Retinal pigment epithelial cell (primary cell): Measurements from ENCODE around the gene ZNF683.

ENCODE experiments used
- DNase-seq: peaks from one replicate; pipeline ENCODE4 v3.0.0-alpha.2; 2010; ENCODE audit warnings: low read depth
- H3K4me3 ChIP-seq: 2 replicates; pipeline ENCODE4 v1.5.1; 2011; ENCODE audit warnings: mild to moderate bottlenecking, low read length, control low read depth, moderate library complexity
- TF ChIP-seq, protein P1 (sequence below): conservative IDR thresholded peaks from 2 replicates; pipeline ENCODE4 v1.5.1; 2011; ENCODE audit warnings: low read depth, low read length, control low read depth, inconsistent platforms

The ZNF683 gene

DNA sequence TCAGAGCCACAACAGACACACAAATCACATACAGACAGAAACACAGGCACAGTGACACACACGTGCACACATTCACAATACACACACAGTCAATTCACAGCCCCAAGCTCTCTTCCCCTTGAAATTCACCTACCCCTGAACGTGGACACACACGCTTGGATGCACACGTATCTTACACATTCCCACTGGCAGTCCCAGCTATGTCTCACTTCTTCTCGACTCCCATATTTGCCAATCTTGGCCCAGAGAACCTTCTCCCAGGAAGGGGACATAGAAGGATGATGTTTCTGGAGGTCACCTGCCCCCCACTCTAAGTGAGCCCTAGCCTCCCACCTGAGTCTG lies 20.2 kb downstream of the ZNF683 start:
- TF ChIP-seq, protein P1, sequence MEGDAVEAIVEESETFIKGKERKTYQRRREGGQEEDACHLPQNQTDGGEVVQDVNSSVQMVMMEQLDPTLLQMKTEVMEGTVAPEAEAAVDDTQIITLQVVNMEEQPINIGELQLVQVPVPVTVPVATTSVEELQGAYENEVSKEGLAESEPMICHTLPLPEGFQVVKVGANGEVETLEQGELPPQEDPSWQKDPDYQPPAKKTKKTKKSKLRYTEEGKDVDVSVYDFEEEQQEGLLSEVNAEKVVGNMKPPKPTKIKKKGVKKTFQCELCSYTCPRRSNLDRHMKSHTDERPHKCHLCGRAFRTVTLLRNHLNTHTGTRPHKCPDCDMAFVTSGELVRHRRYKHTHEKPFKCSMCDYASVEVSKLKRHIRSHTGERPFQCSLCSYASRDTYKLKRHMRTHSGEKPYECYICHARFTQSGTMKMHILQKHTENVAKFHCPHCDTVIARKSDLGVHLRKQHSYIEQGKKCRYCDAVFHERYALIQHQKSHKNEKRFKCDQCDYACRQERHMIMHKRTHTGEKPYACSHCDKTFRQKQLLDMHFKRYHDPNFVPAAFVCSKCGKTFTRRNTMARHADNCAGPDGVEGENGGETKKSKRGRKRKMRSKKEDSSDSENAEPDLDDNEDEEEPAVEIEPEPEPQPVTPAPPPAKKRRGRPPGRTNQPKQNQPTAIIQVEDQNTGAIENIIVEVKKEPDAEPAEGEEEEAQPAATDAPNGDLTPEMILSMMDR = no peak
- no peak overlapping the region for H3K4me3 ChIP-seq
- no peak for DNase-seq

- H3K4me3 ChIP-seq = no peak overlapping the region
- DNase-seq = no peak
- TF ChIP-seq, protein P1 = no peak
Observed at GRCh38 chr1:26351590-26352337, 20.8 kb downstream of the ZNF683 start.

DNA sequence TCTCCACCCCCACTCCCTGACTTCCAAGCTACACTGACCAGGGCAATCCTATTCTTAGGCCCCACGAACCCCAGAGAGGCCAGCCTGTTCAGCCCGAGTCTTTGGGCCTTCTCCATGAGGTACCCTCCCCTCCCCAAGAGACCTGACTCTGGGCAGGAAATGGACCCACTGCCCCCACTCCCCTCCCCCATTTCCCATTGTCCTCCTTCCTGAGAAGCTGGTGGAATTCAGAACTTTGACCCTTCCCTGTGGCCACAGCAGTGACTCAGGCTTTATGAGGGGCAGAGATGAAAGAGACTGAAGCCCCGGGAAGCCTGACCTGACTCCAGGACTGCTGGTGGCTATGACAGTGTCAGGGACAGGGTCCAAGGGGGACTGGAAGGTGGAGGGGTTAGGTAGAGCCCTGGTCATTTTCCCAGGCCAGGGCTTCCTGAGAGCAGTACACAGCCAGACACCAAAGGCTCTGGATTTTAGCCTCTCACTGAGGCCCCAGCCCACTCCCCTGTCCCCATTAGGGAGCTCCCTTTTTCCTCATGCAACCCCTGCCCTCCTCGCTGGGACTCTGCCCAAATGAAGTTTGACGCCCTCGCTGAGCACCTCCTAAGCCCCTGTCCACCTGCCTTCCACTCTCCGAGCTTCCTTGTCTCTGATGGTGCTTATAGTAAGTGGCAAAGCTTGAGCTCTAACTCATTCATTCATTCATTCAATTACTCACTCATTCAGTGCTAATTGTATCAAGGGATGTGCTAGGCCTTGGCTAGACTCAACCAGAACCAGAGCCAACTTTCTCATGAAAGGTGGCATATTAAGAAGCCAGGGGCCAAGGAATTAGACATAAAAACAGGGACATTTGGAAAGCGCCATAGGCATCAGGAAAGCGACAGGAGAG lies 21.6 kb downstream of the ZNF683 start:
- no peak for DNase-seq
- TF ChIP-seq, protein P1 = no peak
- H3K4me3 ChIP-seq = no peak overlapping the region

GRCh38 chr1:26350343-26350700 lies 22.2 kb downstream of the ZNF683 start:
- no peak for DNase-seq
- TF ChIP-seq, protein P1 = no peak

DNA sequence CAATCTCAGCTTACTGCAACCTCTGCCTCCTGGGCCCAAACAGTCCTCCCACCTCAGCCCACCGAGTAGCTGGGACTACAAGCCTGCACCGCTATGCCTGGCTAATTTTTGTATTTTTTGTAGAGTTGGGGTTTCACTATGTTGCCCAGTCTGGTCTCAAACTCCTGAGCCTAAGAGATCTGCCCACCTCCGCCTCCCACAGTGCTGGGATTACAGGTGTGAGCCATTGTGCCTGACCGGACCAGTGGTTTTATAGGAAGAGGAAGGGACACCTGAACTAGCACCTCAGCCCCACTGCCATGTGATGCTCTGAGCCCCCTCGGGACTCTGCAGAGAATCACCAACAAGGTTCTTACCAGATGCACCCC lies 22.7 kb downstream of the ZNF683 start:
- no peak for DNase-seq
- no peak overlapping the region for H3K4me3 ChIP-seq
- TF ChIP-seq, protein P1 = no peak

More at GRCh38 chr1:26350343-26350700, 22.2 kb downstream of the ZNF683 start:
- H3K4me3 ChIP-seq = no peak overlapping the region

- TF ChIP-seq, protein P1 = no peak
- no peak for DNase-seq
- no peak overlapping the region for H3K4me3 ChIP-seq
Observed at GRCh38 chr1:26349188-26349876, 23.2 kb downstream of the ZNF683 start.
